ENCODE data around the gene PML.

- TF ChIP-seq ATF2 (CRISPR knock-in tag; IDR thresholded peaks at IDR 0.05; ENCODE audit: borderline replicate concordance, low read depth) (no peak), E2F4 (CRISPR knock-in tag; IDR thresholded peaks at IDR 0.05; ENCODE audit: borderline replicate concordance, low read depth) (no peak), CTCF (IDR thresholded peaks at IDR 0.05) (no peak), USF2 (CRISPR knock-in tag; IDR thresholded peaks at IDR 0.05) (no peak), ZBTB21 (CRISPR knock-in tag; IDR thresholded peaks at IDR 0.05; ENCODE audit: borderline replicate concordance) (no peak), ZNF416 (CRISPR knock-in tag; IDR thresholded peaks at IDR 0.05) (no peak), CDX4 (CRISPR knock-in tag; IDR thresholded peaks at IDR 0.05; ENCODE audit: borderline replicate concordance) (no peak), SMAD3 (CRISPR knock-in tag; IDR thresholded peaks at IDR 0.05; ENCODE audit: borderline replicate concordance) (no peak), FOXJ3 (CRISPR knock-in tag; IDR thresholded peaks at IDR 0.05; ENCODE audit: borderline replicate concordance) (no peak)
Measured at GRCh38 chr15:73986776-73987056, 7.8 kb upstream of the PML start.
